GM18868 (cell line): ENCODE results near the gene NAE1.
"Not testable (repeated sequence)": the region's sequence is repeated elsewhere in the genome, so short reads cannot be mapped to it uniquely, and the experiment has no call there.

Source experiments
- ATAC-seq: cut with Tn5 transposase; IDR thresholded peaks from one replicate; pipeline ENCODE4 v1.9.1; 2021; ENCODE audit warnings: mild to moderate bottlenecking, moderate library complexity; ENCODE audit not compliant: unreplicated experiment

Gene NAE1

DNA sequence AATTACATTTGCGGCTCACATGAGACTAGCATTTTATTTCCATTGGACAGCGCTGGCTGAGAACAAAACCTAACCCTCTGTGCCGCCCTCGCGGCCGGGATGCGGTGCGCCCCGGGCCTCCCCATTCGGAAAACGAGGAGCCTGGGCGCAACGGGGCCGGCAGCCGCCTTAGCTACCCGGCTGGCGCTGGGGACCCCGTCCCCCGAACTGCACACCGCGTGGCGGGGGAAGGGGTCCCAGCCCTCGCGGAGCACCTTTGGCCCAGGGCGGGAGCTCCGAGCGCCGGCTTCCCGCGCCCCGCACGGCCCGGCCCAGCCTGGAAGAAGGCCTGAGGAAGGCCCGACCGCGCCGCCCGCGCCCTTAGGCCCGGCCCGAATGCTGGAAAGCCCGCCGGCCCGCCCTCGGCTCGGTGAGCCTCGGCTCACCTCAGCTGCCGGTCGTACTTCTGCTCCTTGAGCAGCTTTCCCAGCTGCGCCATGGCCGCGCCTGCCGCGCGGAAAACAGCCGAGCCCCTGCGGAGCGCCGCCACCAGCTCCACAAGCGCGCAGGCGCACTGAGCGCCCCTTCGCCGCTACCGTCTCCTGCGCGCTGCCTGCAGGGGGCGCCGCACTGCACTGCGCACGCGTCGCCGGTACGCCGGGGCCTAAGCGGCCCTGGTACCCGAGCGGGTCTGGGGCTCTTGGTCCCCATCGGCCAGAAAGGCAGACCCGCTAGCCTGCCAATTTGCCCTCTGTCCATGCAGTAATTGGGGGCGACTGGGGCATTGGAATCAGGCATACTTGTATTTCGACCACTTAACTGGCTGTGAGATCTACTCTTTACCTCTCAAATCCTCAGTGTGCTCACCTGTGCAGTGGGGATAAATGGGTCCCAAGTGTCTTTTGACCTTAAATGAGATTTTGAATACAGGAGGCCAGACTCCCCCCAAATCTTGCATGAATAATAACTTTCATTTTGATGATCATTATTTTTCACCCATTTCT is at the start of gene NAE1:
Gene NAE1 (minus strand): TSS at position 555 of the 983 bp plus-strand sequence. CDS start 77 bp downstream, at position 478.
- peak; percentile 92 for ATAC-seq

DNA sequence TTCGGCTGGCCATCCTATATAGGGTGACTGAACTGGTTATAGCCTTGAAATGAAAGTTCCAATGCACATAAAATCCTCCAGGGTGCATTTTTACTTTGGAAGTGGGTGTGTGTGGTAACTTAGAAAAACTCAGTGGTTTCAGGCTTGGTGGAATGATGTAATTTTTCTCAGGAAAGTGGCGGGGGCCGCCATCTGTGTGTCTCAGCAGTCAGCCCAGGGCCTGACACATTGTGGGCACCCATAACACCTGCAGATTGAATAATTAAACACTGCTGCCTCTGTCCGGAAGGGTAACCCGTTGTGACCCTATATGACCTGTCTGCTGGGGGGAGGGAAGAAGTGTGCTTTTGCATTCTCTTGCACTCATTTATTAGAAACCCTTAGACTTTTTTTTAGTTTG is 47.3 kb upstream of the NAE1 start:
- no peak for ATAC-seq

DNA sequence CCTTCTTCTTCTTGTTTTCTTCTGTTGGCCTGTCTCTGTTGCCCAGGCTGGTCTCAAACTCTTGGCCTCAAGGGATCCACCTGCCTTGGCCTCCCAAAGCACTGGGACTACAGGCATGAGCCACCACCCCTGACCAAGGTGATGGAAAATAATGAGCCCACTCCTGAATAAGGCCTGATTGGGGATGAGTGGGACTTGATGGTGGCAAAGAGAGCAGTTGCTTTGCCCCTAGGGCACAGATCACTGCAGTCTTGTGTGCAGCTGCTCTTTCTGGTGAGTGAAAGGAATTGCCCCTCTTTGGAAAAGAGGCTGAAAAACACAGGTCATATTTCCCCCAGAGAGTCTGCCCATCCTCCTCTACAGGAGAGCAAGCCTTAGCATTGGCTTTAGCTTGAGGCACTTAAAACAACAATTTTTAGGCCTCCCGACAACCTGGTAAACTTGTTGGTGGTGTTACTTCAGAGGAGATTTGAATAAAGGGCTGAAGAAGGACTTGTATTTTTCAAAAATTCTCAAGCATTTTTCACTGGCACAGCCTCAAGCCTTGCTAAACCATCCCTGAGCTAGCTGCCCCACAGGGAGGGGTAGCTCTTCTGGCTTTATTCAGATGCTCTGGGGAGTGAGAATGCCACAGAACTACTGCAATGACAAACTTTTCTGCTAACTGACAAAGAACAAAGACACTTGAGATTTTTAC is 43.5 kb upstream of the NAE1 start:
- ATAC-seq = no peak

DNA sequence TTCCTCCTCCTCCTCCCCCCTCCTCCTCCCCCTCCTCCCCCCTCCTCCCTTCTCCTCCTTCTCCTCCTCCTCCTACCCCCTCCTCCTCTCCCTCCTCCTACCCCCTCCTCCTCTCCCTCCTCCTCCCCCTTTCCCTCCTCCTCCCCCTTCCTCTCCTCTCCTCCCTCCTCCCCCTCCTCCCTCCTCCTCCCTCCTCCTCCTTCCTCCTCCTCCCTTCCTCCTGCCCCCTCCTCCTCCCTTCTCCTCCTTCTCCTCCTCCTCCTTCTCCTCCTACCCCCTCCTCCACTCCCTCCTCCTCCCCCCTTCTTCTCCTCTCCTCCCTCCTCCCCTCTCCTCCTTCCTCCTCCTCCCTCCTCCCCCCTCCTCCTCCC is 42.9 kb upstream of the NAE1 start:
- no peak for ATAC-seq

DNA sequence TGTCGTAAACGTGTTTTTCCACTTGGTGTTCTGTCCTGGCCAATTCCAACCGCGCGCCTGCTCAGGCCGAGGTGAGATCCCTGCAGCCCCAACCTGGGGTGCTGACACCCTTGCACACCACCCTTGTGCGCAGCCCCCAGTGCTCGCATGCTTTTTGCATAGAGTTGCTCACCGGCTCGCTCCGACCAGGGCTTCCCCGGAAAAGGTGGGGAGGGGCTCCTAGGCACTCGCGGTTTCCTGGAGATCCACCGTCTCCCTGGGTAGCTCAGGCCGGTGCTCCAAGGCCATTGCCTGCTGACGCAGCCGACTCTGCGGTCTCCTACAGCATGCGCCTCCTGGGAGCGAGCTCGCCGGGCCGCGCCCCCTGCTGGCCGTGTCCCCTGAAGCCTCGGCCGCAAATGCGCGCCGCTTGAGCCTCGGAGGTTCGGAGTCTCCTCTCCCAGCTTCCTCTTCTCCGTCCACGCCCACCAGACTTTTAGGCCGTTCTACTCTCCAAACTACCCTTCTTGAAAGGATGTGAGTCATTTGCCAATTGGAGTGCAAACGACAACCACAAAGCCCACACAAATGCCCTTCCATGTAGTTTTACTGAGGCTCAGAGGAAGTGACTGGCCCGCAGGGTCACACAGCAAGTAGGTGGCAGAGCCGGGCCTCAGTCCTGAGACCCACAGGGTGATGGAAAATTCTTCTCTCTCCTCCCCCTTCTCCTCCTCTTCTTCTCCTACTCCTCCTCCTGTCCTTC is 42.3 kb upstream of the NAE1 start:
- ATAC-seq = peak; percentile 83

DNA sequence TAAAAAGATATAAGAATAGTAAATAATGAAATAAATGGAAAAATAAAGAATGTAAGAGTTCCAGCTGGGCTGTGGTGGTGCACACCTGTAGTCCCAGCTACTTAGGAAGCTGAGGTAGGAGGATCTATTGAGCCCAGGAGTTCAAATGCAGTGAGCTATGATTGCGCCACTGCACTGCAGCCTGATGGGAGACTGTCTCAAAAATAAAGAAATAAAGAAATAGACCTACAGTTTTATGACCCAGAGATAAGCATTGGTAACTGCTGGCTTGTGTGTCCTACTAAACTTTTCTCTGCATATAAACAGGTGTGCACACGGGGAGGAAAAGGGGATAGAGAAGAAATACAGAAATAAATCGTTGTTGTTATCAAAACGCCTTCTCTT is 41.8 kb upstream of the NAE1 start:
- no peak for ATAC-seq

DNA sequence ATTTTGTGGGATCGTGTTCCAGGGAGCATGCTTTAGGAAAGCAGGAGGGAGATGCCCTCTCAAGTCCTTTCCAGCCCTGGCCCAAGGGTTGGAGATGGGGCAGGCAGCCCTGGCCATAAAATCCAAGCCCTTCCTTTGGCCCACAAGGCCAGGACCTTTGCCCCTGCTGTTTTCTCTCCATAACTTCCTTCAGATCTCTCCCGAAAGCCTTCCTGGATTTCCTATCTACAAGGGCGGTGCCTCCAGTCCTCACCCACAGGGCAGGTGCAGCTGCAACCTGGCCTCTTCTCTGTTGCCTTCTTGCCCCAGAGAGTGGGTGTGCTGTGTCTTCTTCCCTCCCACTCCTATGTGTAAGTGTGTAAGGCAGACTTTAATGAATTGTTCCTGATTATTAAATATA is 41.1 kb upstream of the NAE1 start:
- ATAC-seq = no peak

DNA sequence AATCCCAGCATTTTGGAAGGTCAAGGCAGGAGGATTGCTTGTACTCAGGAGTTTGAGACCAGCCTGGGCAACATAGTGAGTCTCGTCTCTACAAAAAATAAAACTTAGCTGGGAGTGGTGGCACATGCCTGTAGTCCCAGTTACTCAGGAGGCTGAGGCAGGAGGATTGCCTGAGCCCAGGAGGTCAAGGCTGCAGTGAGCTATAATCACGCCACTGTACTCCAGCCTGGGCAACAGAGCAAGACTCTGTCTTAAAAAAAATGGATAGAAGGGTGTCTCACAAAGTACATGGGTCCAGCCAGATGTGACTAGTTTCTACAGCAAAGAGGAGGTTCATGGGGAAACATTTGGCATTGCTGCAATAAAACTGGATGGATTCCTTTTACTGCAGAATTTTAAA is 40.6 kb upstream of the NAE1 start:
- ATAC-seq = not testable (repeated sequence)

DNA sequence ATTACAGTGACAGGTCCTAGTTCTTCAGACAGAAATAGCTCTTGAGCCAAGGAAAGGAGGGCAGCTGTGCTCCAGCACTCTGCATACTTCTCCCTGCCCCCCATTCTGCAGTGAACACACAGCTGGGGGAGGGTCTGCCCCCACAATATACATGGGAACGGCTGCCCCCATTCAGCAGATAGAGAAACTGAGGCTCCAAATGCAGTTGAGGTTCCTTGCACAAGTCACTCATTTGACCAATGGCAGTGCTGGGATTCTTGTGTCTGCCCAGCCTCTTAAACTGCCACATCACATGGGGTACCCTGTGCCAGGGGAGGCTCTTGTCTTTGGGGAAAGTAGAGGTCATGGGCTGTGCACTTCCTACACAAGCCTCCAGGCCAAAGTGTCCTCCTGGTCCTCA is 38.6 kb upstream of the NAE1 start:
- no peak for ATAC-seq

DNA sequence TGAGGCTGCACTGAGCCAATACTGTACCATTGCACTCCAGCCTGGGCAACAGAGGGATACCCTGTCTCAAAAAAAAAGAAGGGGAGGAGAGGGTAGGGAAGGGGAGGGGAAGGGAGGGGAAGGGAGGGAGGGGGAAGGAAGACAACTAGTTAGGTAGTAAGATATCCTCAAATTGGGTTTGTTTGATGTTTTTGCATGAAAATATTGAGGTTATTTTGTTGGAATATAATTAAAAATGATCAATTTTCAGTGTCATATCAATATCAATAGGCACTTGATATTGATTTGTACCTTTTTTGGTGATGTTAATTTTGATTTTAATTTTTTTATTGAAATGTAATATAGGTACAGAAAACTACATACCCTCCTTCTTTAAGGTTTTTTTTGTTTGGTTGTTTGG is 32.9 kb upstream of the NAE1 start:
- ATAC-seq = no peak

DNA sequence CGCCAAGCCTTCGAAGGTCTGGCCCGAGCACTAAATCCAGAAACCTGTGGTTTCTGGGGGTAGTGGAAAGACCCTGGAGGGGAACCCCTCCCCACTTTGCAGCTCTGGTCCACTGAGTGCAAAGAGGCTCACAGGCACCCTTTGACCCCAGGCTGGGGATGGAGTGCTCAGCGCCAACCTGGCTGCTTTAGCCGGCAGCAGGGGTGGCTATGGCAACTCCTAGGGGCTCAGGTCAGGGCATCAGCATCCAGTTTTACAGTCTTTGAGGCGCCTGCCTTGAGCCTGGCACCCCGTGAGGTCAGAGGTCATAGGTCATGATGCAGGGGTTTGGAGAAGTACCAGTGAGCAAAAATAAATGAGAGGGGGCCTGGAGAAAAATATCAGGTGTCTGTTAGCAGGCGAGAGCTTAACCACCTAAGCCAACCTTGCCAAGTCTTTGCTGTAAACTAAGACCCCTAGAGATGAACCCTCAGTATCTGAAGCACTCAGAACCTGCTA is 31.3 kb upstream of the NAE1 start:
- no peak for ATAC-seq

DNA sequence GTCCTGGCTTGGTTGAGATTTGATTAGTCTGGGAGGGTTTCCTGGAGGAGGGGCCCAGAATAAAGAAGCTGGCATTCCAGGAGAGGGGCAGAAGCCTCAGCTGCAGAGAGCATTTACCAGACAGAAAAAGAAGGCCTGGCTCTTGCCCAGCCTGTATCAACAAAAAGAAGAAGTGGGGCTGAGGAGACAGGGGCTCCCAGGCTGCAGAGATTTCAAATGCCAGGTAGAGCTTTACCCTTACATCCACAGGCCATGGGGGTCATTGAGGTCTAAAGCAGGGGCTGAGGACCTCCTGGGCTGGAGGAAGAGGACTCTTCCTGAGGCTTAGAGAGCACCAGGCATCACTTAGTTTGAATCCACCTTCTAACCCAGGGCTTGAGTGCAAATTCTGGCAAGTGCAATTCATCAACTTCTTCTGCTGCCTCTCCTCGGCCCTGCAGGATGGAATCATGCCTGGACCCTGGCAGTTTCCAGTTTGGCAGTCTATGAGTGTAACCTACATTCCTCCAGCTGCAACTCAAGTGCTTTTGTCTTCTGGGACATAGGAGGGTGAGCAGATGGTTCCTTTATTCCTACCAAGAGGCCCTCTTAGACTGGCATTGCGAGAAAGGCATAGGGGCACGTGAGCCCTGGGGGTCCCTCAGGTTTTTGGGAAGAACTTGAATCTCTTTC is 28.8 kb upstream of the NAE1 start:
- ATAC-seq = no peak

DNA sequence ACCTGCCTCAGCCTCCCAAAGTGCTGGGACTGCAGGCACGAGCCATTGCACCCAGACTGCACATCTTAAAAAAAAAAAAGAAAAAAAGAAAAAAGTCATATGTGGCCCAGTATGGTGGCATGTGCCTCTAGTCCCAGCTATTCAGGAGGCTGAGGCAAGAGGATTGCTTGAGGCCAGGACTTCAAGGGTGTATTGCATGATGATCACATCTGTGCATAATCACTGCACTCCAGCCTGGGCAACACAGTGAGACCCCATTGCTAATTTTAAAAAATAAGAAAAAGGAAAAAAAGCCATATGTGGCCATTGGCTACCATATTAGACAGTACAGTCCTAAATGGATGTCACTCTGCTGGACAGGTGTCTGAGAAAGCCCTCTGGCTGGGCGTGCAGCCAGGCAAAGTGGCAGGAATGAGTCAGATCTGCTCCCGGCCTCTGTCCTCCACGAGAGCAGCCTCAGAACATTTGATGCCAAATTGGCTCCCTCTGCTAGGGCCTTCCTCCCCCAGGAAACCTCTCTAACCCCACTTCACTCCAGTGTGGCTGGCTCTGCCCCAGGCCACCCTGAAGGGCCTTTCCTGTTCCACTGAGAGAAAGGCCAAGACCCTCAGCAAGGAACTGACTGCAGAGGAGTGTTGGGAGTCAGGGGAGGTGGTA is 28.1 kb upstream of the NAE1 start:
- ATAC-seq = no peak

DNA sequence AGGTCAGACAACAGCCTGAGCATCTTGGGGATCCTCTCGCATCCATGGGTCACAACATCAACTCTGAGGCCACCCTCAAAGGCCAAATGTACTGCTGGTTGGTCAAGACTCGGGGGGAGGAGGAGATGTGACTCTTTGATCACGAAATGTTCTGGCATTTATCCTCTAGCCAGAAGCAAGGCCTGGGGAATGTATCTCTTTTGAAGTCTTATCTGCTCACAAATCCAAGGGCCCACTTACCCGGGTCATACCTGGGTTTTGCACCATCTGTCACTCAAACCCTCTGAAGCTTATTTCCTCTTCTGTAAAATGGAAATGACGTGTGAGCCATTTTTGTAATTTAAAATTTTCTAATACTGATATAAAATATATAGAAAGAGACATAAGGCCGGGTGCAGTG is 26.7 kb upstream of the NAE1 start:
- ATAC-seq = no peak

DNA sequence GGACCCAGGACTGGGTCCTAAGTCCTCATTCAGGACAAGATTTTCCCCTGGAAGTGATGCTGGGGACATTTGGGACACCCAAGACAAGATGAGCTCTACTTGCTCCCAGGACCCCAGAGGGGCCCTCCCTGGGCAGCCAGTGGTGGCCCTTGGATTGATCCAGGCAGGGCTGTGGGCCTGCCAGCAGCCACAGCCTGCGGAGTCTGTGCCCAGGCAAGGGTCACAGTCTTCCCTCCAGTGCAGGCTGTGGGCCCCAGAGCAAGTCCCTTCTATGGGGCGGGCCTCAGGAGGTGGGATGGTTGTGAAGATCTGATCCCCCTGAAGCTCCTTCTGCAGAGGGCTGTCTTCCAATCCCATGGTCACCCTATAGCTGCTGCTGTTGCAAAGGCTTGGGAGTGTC is 26.0 kb upstream of the NAE1 start:
- ATAC-seq = no peak

DNA sequence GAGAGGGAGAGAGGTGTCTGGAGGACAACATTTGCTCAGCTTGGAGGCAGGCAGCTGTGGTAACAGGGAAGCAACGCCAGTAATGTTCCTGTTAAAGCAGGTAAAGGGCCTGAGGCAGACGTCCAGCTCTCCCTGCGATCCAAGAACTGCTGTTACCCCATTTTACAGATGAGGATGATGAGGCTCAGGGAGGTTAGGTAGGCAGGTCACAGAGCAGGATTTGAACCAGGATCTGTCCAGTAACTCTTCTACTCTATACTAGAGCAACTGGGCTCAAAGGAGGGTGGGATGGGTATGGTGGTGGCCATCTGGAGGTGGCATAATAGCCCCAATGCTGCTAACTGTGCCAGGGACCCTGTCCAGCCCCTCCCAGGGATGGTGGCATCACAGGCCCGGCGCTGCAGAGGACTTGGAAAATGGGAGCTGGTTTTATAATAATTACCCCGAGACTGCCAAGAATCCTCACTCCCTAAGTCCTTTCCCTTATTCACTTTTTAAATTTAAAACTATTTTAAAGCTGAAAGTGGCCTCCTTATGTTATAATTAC is 25.5 kb upstream of the NAE1 start:
- no peak for ATAC-seq

DNA sequence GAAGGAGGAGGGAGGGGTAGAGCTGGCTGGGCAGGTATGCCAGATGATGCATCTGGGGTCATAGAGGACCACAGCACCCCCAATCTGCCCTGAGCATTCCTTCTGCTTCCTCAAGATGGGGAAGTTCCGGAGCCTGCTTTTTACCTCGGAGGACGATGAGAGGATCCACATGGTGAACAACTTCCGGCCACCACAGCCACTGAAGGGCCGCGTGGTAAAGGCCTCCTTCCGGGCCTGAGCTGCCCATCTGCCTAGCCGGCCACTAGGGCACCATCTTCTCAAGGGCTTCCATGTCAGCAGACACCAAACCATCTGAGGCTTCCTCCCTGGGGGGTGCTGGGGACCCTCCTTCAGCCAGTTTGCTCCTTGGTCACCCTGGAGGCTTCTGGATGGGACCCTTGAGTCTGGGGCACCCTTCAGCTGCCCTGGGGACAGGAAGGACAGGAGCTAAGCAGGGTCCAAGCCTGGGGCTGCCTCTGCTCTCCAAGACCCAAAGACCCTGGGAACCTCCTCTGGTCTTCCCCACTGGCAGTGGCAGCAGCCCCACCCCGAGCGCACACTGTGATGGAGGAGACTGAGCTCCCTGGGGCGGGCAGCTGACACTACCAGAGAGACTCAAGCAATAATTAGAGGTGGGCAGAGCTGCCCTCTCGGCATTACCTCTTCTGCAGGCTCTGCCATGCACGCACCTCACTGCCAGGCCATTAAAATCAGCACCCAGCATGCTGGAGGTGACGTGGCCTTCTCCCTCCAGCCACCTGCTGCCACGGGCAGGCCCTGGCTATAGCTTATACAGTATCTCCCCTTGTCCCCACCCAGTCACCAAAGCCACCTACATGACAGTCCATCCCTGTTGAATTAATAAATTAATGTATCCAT is 22.7 kb upstream of the NAE1 start:
- ATAC-seq = no peak

DNA sequence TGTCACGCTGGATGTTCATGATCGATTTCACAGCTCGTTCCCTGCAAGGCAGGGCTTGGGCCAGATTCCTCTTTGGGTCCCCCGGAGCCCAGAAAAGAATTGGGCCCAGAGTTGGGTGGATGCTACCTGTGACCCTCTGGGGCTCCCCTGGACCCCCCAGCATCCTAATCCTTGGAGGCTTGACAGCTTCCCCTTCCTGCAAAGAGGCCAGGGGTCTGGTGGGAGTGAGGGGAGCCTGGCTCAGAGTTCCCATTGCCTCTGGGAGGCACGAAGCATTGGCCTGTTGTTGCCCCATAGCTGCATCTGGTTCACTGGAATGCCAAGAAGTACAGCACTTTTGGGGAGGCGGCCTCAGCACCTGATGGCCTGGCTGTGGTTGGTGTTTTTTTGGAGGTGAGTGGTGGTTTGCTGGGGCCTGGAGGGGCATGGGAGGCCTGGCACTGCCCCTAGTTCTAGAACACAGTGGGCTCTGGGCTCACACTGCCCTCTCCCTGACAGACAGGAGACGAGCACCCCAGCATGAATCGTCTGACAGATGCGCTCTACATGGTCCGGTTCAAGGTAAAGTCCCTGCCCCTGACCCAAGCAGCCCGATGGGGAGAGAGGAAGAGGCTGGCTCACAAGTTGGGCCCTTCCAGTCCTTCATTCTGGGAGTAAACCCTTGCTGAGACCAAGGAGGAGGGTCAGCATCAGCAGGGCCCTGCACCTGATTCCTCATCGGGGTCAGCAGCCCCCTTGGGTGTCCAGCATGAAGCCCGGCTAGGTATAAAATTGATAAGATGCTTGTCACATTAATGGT is 20.6 kb upstream of the NAE1 start:
- no peak for ATAC-seq
